Panc1 (cell line): ENCODE measurements around the gene SERGEF. TPM values are rescaled to one million over a fixed set of nuclear protein-coding genes. Genes with fewer than 3 reads are reported as not detected.

Experiments
- ATAC-seq: fragments of 200-7000 bp; cut with Tn5 transposase; 2 replicates; pipeline ENCODE4 v1.9.1; 2020; ENCODE audit warnings: mild to moderate bottlenecking, moderate library complexity
- BruUV-seq: library from RNA; stranded (reverse); fragments of 400-500 nt; replicated peaks from 2 replicates; lab custom pipeline; 2021; lab: Mats Ljungman, UMichigan
- CTCF ChIA-PET: fragments of 300-600 bp; sonication (Branson Sonifier 250); formaldehyde crosslinking; loops from one replicate; lab custom pipeline; 2022; ENCODE audit warnings: antibody characterized with exemption; lab: Charles Lee
- POLR2A ChIA-PET: fragments of 300-600 bp; sonication (Branson Sonifier 250); formaldehyde crosslinking; loops from one replicate; lab custom pipeline; 2022; ENCODE audit warnings: antibody characterized with exemption; lab: Charles Lee
- DNase-seq: peaks from one replicate; pipeline ENCODE4 v3.0.0-alpha.2; 2010; ENCODE audit warnings: low read depth, low spot score
- H3K27ac ChIP-seq: 2 replicates; pipeline ENCODE4 v1.5.1; 2011; ENCODE audit warnings: mild to moderate bottlenecking, low read length, inconsistent platforms
- H3K27me3 ChIP-seq: fragments of 200-500 bp; sonication (Bioruptor generic); 2 replicates; pipeline ENCODE4 v1.6.0; 2014; ENCODE audit warnings: low read length, inconsistent platforms; ENCODE audit not compliant: control insufficient read depth, insufficient read depth
- H3K36me3 ChIP-seq: fragments of 200-500 bp; sonication (Bioruptor generic); 2 replicates; pipeline ENCODE4 v1.5.1; 2014; ENCODE audit warnings: inconsistent platforms, mild to moderate bottlenecking, low read length, moderate library complexity; ENCODE audit not compliant: control insufficient read depth, insufficient read depth
- H3K4me1 ChIP-seq: 2 replicates; pipeline ENCODE4 v1.5.1; 2011; ENCODE audit warnings: inconsistent platforms, mild to moderate bottlenecking, low read length, moderate library complexity; ENCODE audit not compliant: control insufficient read depth, insufficient read depth
- H3K4me3 ChIP-seq, 2 experiments: 2 replicates each; pipeline ENCODE4 v1.5.1; 2011 to 2012; ENCODE audit warnings: low read depth in 2 of 2, low read length in 2 of 2, mild to moderate bottlenecking in 2 of 2, inconsistent platforms in 1 of 2, moderate library complexity in 1 of 2
- H3K9me3 ChIP-seq: fragments of 200-500 bp; sonication (Bioruptor generic); 2 replicates; pipeline ENCODE4 v1.5.1; 2014; ENCODE audit warnings: low read depth, mild to moderate bottlenecking, inconsistent platforms, low read length, moderate library complexity; ENCODE audit not compliant: control insufficient read depth, insufficient read depth
- CTCF ChIP-seq: fragments of 450-650 bp; IDR thresholded peaks from 2 replicates; pipeline ENCODE4 v1.5.1; 2017; ENCODE audit warnings: mild to moderate bottlenecking
- POLR2AphosphoS5 ChIP-seq: IDR thresholded peaks from 2 replicates; pipeline ENCODE4 v1.6.1; 2012; ENCODE audit warnings: mild to moderate bottlenecking, low read depth, low read length, moderate library complexity
- REST ChIP-seq, 2 experiments: IDR thresholded peaks; 2 replicates each; pipeline ENCODE4 v1.6.1; 2011 to 2012; ENCODE audit warnings: low read depth in 2 of 2, control low read depth in 1 of 2, low read length in 1 of 2, mild to moderate bottlenecking in 1 of 2, moderate library complexity in 1 of 2; ENCODE audit not compliant: insufficient read depth in 1 of 2
- SIN3A ChIP-seq: IDR thresholded peaks from 2 replicates; pipeline ENCODE4 v1.6.1; 2012; ENCODE audit warnings: low read depth, mild to moderate bottlenecking, low read length, moderate library complexity, borderline replicate concordance; ENCODE audit not compliant: insufficient read depth
- TCF7L2 ChIP-seq: IDR thresholded peaks from 2 replicates; pipeline ENCODE4 v1.6.1; 2011; ENCODE audit warnings: mild to moderate bottlenecking, low read depth, low read length, inconsistent platforms
- in situ Hi-C: cut with HindIII; loops from 2 replicates; pipeline ENCODE4 v1.10.0; 2016; ENCODE audit warnings: low sequenced_read_pairs, low pct_unique_long_range_greater_than_20kb
- intact Hi-C: fragments of 100-400 bp; cut with micrococcal nuclease; formaldehyde crosslinking; loops from one replicate; pipeline ENCODE4 v1.10.0; 2022; ENCODE audit not compliant: unreplicated experiment
- total RNA-seq: library from RNA; stranded (reverse); gene quantifications from one replicate; pipeline ENCODE4 v1.2.1, GENCODE V29; 2021; ENCODE audit not compliant: unreplicated experiment

The SERGEF gene
- total RNA-seq, 1 experiment from 2014 or later: 35.5 TPM

GRCh38 chr11:17921659-17922415 is 91.0 kb downstream of the SERGEF start:
- Histone ChIP-seq H3K36me3 (no peaks in the 10 kb centered on the region), H3K9me3 (no peaks in the 10 kb centered on the region), H3K27me3 (no peaks in the 10 kb centered on the region), H3K4me1 (no peaks in the 10 kb centered on the region), H3K27ac (no peak overlapping the region), H3K4me3 (no peak overlapping the region)
- BruUV-seq: no TSS peak
- TF ChIP-seq POLR2AphosphoS5: no peak
- no peak for TF ChIP-seq SIN3A
- TF ChIP-seq REST (IDR thresholded peaks at IDR 0.05; ENCODE audit: insufficient read depth in 1 of 2, low read depth in 2 of 2, low read length in 1 of 2): no peak
- no peak for TF ChIP-seq TCF7L2
- no peak for TF ChIP-seq CTCF
- in situ Hi-C loops (no loop called here), intact Hi-C loops (no loop called here)
- no peak for ATAC-seq
- ChIA-PET CTCF (no interaction called here), POLR2A (no interaction called here)
- DNase-seq: no peak

- in situ Hi-C loops: no loop called here
- Histone ChIP-seq H3K9me3 (no peaks in the 10 kb centered on the region), H3K4me1 (no peaks in the 10 kb centered on the region), H3K27me3 (no peaks in the 10 kb centered on the region), H3K36me3 (no peaks in the 10 kb centered on the region), H3K4me3 (no peak overlapping the region), H3K27ac (no peak overlapping the region)
- DNase-seq (no peak), ATAC-seq (no peak)
- CTCF ChIA-PET: no interaction called here
- intact Hi-C loops: no loop called here
- no TSS peak for BruUV-seq
- TF ChIP-seq REST (IDR thresholded peaks at IDR 0.05; ENCODE audit: insufficient read depth in 1 of 2, low read depth in 2 of 2, low read length in 1 of 2) (no peak), TCF7L2 (no peak), CTCF (no peak), POLR2AphosphoS5 (no peak), SIN3A (no peak)
- POLR2A ChIA-PET: no interaction called here
Observed at GRCh38 chr11:17918049-17918605, 94.7 kb downstream of the SERGEF start.
